GM19395 (cell line): ENCODE measurements around the gene SLC35D3.
"Not testable (repeated sequence)": the region's sequence is repeated elsewhere in the genome, so short reads cannot be mapped to it uniquely, and the experiment has no call there.

Source experiments
- ATAC-seq: cut with Tn5 transposase; IDR thresholded peaks from one replicate; pipeline ENCODE4 v1.9.1; 2021; ENCODE audit warnings: mild to moderate bottlenecking, moderate library complexity; ENCODE audit not compliant: unreplicated experiment

Gene SLC35D3

DNA sequence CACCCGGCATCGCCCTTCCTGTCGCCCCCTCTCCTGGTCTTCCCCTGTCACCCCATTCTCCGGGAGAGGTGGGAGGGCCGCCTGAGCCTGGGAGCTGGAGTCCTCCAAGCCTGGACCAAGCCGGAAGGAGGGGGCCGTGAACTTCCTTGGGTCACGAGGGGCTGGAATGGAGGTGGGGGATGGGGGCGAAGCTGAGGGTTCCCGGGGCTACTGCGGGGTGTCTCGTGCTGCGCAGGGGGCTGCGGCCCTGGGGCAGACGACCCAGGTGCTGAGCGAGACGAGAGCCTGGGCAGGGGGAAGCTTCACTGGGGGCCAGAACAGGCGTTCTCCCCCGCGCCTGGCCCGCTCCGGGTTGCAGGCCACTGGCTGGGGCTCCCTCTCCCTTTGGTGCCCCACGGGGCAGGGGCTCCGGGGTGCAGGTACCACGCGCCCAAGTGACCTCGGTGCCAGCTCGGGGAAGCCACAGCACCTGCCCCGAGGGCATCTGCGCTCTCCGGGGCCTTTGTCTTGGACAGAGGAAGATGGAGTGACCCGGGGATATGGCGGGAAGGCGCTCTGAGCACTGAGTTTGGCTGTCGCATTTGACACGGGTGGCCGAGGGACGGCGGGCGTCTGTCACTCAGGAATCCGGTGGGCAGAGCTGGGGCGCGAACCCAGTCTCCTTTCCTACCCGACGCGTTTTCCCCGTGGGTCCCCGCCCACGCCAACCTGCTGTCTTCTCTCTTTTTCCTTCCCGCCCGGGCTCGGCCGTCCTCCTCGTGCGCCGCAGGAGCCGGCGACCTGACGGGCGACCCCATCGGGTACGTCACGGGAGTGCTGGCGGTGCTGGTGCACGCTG lies 1.2 kb downstream of the SLC35D3 start:
- no peak for ATAC-seq

DNA sequence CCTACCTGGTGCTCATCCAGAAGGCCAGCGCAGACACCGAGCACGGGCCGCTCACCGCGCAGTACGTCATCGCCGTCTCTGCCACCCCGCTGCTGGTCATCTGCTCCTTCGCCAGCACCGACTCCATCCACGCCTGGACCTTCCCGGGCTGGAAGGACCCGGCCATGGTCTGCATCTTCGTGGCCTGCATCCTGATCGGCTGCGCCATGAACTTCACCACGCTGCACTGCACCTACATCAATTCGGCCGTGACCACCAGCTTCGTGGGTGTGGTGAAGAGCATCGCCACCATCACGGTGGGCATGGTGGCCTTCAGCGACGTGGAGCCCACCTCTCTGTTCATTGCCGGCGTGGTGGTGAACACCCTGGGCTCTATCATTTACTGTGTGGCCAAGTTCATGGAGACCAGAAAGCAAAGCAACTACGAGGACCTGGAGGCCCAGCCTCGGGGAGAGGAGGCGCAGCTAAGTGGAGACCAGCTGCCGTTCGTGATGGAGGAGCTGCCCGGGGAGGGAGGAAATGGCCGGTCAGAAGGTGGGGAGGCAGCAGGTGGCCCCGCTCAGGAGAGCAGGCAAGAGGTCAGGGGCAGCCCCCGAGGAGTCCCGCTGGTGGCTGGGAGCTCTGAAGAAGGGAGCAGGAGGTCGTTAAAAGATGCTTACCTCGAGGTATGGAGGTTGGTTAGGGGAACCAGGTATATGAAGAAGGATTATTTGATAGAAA lies 2.0 kb downstream of the SLC35D3 start:
- no peak for ATAC-seq

DNA sequence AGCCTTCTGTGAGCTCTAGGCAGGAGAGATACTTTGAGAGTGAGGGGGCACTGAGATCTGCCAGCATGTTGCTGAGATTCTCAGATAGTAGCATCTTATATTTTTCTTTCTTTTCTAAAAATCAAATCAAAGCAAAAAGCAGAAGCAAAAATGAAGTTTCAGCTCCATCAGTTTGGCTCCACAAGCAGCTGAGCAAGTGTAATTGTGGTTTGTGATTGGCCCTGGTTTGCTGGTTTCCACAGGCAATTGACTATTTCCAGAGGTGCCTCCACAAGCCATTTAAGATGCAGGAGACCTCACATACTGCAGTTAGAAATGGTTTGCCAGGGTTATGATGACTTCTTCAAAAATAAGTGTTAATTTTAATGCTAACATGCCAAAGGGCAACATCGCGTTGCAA lies 4.3 kb downstream of the SLC35D3 start:
- ATAC-seq: no peak

DNA sequence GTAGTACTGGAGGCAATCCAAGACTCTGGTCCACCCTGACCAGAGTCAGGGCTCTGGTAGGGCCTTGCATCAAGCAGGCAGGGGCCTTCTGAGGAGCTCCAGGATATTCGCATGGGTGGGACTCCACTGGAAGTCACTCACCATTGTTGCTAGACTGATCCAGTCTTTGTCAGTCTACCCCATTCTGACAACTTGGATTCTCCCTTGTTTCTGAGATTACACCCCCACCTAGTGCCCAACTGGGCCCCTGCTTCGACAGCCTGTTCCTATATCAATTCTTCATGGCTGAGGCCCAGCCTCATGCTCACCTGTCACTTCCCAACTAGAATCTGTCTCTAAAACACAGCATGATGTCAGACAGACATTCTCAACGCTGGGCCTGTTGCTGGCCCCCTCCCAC lies 5.2 kb downstream of the SLC35D3 start:
- peak; percentile 52 for ATAC-seq

DNA sequence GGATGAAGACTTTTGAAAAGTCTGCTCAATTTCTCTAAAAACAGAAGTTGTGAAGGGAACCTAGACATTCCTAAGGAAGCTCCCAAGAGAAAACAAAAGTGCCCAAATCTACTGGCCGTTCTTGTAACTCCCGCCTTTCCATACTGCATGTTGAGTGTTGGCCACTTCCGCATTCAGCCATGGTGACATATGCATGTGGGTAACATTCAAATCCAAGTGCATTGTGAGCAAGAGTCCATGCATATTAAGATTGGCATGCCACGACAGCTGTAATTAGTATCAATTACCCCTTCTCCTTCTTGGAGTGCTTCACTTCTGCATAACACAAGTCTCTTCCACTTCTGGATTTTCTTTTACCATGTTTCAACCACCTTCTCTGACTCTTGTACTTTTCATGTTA lies 8.4 kb downstream of the SLC35D3 start:
- no peak for ATAC-seq

DNA sequence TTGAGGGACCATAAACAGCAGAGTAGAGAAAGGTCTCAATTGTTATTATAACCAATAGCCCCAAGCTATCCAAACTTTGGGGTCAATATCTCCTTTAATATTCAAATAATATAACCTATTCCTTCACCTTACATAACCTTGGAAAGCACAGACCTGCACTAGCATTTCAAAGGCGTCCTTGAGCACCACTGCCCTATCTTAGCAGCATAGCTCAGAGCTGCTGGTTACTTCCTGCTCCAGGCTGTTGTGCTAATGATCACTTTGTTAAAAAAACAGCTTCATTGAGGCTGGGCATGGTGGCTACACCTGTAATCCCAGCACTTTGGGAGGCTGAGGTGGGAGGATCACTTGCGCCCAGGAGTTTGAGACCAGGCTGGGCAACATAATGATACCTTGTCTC lies 10.5 kb downstream of the SLC35D3 start:
- ATAC-seq: no peak

DNA sequence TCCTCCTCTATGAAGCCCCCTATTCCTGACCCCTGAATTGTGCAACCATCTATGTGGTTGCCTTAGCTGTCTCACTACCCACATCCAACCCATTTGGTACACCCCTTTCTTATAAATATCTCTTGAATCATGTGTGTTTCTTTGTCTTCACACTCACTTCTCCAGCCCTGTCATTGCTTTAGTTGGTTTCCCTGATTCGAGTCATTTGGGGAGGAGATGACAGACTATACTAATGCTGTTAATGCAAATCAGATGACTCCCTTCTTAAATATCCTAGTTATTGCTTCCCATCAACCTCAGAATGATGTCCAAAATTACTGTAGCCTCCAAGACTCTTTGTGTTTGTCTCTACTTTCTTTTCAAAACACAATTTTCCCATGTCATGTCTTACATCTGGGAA lies 23.0 kb downstream of the SLC35D3 start:
- no peak for ATAC-seq

DNA sequence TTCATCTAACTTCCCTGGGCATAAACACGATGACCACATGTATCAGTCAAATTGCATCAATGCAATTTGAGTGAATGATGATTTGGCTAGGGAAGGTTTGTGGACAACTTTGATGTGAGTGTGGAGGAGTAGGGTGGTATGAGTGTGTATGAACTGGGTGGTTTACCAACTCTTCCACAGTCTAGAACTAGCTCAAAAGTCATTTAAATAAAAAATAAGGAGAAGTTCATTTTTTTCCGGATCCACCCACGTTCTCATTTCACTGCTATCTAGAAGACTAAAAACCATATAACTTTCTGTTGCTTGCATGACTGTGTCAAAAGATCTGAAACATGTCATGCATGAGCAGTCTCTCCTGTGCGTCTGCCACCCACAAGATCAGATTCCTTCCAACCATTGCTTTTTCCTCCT lies 23.6 kb downstream of the SLC35D3 start:
- no peak for ATAC-seq

DNA sequence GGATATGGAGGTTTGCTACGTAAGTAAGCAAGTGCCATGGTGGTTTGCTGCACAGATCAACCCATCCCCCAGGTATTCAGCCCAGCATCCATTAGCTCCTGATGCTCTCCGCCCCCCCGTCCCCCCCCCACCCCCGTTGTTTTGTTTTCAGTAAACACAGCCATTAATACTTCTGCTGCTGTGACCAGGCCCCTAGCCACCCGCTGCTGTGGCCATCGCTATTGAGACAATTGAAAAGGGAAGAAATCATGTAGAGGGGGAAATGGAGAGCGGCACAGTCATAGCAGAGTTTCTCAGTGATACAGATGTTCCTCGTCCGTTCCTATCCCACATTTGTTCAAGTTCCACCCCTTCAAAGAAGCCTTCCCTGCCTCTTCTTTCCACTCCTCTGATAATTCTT lies 24.9 kb downstream of the SLC35D3 start:
- ATAC-seq: no peak

DNA sequence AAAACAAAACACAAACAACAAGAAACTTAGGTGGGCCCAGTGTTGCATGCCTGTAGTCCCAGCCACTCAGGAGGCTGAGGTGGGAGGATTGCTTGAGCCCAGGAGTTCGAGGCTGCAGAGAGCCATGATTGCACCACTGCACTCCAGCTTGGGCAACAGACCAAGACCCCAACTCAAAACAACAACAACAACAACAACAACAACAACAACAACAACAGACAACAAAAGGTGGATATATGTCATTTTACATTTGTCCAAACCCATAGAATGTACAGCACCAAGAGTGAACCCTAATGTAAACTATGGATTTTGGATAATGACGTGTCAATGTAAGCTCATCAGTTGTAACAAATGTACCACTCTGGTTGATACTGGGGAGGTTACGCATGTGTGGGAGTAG lies 27.9 kb downstream of the SLC35D3 start:
- ATAC-seq: not testable (repeated sequence)

DNA sequence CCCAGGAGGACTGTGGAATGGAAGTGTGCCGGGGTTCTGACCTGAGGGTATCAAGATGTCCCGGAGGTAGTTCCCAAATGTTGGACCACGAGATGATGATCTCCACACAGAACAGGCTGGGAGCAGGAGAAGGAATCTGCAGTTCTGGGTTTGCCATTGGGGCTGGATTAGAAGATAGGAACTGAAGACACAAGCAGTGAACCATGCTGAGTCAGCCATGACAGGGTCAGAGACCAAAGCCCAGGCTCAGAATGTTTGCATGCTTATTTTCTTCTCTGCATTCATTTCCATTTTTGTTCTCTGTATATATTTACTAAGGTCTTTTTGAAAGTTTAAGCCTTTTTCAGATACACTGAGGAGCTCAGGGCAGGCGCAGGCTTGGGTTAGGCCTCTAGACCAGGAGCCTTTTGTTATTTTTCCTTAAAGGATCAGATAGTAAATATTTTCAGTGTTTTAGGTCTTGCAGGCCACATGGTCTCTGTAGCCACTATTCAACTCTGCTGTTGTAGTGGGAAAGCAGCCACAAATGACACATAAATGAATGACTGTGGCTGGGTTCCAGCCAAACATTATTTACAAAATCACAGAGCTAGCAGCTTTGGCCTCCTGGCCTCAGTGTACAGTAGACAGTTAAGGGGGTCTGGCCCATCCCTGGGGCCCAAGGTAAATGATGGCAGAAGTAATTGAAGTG lies 28.5 kb downstream of the SLC35D3 start:
- ATAC-seq: no peak

DNA sequence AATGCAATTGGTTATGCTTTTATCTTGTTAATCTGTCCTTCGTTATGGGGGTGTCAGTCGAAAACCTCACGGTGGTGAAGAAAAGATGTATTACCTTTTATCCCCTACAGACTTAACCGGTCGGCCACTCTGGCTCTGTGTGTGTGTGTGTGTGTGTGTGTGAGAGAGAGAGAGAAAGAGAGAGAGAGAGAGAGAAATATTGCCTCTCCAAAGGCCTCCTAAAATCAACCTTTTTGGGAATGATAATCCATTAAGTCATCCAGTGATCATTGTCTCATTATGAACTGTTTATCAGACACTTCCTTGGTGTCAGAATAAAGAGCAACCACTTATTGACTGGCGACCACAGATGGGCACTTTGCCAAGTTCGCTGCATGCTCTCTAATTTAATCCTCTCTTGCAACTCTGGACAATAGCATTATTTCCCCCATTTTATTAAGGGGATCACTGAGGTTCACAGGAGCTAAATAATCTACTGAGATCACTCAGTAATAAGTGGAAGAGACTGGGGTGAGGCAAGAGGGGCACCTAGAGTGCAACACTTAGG lies 30.7 kb downstream of the SLC35D3 start:
- no peak for ATAC-seq

DNA sequence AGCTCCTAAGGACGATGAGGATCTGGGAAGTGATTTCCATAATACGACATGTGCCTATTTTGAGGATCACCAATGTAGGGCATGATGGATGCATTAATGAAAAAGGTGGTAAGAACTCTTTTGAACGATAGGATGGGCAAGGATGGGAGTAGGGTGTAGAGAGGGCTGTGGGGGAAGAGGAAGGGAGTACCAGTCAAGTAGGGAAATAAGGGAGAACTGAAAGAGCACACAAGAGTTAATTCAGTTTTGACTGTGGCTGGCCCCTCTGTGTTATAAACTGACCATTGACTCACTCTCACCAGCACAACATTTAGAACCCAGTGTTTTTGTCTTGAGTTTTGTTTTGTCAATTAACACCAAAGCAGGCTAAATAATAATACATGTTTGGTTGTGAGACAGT lies 33.0 kb downstream of the SLC35D3 start:
- ATAC-seq: no peak

DNA sequence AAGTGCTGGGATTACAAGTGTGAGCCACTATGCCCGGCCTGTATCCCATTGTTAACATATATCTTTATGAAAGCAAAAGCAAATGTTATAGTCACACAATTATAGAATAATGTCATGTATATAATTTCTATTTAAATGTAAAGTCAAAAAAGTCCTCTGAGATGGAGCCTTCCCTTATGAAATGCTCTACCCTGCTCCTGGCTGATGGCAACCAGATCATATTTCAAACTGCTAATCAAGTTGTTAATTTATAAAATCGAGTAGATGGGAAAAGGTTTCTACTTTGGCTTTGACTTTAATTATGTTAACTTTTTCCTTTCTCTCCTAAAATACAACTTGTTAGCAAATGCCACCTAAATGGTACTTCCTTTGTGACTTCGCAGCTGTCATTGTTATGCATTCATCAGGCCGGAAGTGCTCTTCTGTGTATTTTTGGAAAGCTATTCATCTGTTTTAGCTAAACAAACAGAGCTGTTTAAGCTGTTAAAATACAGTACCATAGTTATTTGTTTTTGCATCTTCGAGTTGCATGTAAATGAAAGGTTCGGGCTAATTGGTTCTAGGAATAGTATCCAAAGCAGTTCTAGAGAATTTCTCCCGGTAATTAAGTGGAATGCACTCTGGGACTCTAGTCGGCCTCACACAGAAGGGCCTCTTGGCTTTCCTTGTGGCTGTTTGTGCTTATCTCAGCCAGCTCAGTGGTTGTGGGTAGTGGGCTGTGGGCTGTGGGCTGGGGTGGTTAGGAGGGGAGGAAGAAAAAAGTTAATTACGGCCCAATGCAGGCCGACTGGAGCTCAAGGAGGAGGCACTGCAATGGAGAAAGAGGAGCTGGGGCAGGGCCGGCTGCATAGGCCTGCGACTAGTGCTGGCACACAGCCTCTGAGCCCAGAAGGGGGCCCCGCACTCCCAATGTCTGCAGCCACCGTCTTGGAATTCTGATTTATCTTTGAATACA lies 34.8 kb downstream of the SLC35D3 start:
- ATAC-seq: no peak

DNA sequence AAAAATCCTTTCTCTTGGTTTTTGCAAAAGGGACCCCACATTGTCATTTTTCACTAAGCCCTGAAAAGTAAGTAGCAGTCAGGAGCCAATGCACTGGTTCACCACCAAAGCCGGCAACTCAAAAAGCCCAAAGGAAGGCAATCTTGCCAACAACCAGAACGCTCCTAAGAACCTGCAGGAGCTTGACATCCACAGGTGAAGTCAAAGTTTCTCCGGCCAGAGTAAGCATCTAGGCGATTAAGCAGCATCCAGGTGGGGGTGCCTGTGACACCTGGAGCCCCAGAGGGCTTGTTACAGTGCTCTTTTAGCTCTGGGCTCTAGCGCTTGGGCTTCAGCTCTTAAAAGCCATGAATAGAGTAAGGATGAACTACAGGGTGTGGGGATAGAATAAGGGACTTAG lies 36.1 kb downstream of the SLC35D3 start:
- ATAC-seq: no peak

DNA sequence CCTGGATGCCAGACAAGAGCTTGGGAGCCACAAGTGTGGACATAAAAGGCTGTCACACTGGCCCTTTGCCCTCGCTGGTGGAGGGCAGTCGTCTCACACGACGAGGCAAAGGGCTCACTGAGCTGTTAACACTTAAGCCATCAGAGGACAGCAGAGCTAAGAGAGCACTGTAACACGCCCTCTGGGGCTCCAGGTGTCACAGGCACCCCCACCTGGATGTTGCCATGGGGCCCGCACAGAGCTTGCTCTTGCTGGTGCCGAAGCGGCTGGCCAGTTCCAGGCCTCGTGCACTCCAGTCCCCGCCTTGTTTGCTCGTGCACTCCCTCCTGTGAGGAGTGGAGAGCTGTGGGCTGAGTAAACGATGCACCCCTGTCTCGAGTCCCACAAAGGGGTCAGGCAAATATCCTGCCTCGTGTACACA lies 37.4 kb downstream of the SLC35D3 start:
- no peak for ATAC-seq

DNA sequence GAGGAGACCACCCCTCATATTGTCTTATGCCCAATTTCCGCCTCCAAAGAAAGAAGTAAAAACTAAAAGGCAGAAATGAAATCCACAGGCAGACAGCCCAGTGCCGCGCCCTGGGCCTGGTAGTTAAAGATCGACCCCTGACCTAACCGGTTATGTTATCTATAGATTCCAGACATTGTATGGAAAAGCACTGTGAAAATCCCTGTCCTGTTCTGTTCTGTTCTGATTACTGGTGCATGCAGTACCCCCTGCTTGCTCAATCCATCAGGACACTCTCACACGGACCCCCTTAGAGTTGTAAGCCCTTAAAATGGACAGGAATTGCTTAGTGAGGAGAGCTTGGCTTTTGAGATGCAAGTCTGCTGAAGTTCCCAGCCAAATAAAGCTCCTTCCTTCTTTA lies 37.8 kb downstream of the SLC35D3 start:
- not testable (repeated sequence) for ATAC-seq

DNA sequence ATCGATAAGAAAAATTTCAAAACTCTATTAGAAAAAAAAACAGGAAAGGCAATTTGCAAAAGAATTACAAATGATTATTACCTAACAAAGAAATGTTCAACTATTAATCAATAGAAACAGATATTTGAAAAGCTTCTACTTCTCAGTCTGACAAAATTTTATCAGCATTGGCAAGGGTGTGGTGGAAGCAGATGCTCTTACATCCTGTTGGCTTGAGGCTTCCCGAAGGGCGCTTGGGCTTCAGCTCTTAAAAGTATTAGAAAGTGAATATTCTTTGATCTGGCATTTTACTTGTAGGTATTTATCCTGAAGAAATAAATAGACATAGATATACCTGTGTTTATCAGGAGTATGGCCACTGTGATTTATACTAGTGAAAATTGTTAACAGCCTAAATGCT lies 38.7 kb downstream of the SLC35D3 start:
- ATAC-seq: no peak

DNA sequence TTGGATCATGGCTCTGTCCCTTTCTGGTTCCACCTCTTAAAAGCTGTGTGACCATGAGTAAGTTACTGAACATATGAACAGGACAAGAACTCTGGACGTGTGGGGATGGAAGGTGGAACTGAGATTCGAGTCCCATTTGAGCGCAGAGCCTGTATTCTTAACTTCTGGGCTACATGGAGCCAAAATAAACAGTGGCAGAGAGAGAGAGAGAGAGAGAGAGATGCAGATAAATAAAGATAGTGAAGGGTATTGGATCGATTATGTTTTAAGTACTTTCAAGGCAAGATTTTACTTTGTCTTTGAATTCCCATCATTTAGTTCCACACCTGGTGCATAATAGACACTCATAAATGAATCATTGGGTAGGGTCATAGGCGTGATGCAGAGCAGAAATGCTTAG lies 39.7 kb downstream of the SLC35D3 start:
- no peak for ATAC-seq

DNA sequence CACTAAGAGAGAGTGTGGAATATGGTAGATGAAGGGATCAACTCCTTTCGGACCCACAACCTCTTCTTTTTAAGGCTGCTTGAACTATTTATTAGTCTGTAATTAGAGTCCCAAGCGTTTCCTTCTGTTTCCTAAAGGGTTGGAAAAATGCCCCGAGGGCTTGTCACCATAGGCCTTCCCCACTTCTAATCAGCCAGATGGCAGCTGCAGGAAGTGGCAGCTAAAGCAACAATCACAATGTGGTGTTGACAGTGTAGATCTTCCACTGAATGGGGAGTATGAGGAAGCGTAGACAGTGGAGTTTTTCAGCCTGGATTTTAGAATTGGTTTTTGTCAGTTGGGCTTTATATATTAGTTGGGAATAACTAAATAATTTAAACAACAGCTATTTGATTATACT lies 40.6 kb downstream of the SLC35D3 start:
- ATAC-seq: no peak
